Adrenal gland (tissue), 12 donors: Measurements from ENCODE around the gene CPTP. TPM values are rescaled to one million over a fixed set of nuclear protein-coding genes. Genes with fewer than 3 reads are reported as not detected.

Experiments used
- DNase-seq, 7 donors: peaks; one replicate each; pipeline ENCODE4 v3.0.0-alpha.2; 2019 to 2020
- H3K27ac ChIP-seq, 5 donors: fragments of 200-600 bp; sonication (generic) in 4 of 5; 1 replicate in 3 of 5; 2 replicates in 2 of 5; pipeline versions ENCODE4 v1.5.1 to v1.8.0; 2016 to 2020; ENCODE audit warnings: mild to moderate bottlenecking in 1 of 5
- H3K27me3 ChIP-seq: fragments of 200-600 bp; 2 replicates; pipeline ENCODE4 v1.8.0; 2021
- H3K36me3 ChIP-seq, 2 donors: fragments of 200-600 bp; replicated peaks in 1 of 2; 1 replicate in 1 of 2; 2 replicates in 1 of 2; pipeline versions ENCODE4 v1.5.1 to v1.8.0; 2018 to 2022
- H3K4me1 ChIP-seq, 2 donors: fragments of 200-600 bp; replicated peaks in 1 of 2; 1 replicate in 1 of 2; 2 replicates in 1 of 2; pipeline versions ENCODE4 v1.5.1 to v1.8.0; 2018 to 2021
- H3K4me3 ChIP-seq, 4 donors: fragments of 200-600 bp; sonication (generic) in 3 of 4; one replicate each; pipeline ENCODE4 v1.5.1; 2016 to 2018
- H3K9me3 ChIP-seq, 3 donors: fragments of 200-600 bp; sonication (generic) in 1 of 3; replicated peaks in 1 of 3; 1 replicate in 2 of 3; 2 replicates in 1 of 3; pipeline versions ENCODE4 v1.5.1 to v1.8.0; 2016 to 2021
- POLR2A ChIP-seq, 2 donors: fragments of 450-650 bp; IDR thresholded peaks; one replicate each; pipeline ENCODE4 v1.6.1; 2017; ENCODE audit warnings: antibody characterized with exemption in 2 of 2, mild to moderate bottlenecking in 2 of 2, moderate library complexity in 1 of 2
- WGBS, 4 donors: extraction: QIAGEN DNeasy Blood & Tissue Kit in 2 of 4; methylation state at CpG; one replicate each; pipeline versions ENCODE4 v1.1.5 to v1.1.7; 2013 to 2017; 5-methylcytosine and 5-hydroxymethylcytosine counted together
- intact Hi-C, 2 donors: fragments of 100-400 bp; cut with DNase I; formaldehyde crosslinking; loops; one replicate each; pipeline versions ENCODE4 v1.14.1 to v1.15.0; 2022 to 2023
- polyA plus RNA-seq, 3 donors: library from polyadenylated mRNA; stranded (reverse); fragments of 200-250 nt in 2 of 3; fragments of 350-450 nt in 1 of 3; fragmentation: Illumina TruSeq in 1 of 3; extraction: RNeasy Lipid Tissue Mini Kit (QIAGEN cat#74804) in 1 of 3; gene quantifications; one replicate each; pipeline ENCODE4 v1.2.3, GENCODE V29; 2013 to 2014
- total RNA-seq, 9 donors: library from RNA; depleted of rRNA in 4 of 9; stranded (reverse); fragments of >200 nt in 4 of 9; fragments of 120-200 nt in 1 of 9; fragmentation: NEBNext Ultra II Directional in 1 of 9; extraction: Animal tissue kit (Norgen Biotek cat#: 25700) in 1 of 9; gene quantifications; one replicate each; pipeline versions ENCODE4 v1.1.0 to v1.2.4, GENCODE V29; 2013 to 2023
- TF ChIP-seq, protein P1 (sequence below), 6 experiments: fragments of 450-650 bp in 4 of 6; fragments of 200-600 bp in 2 of 6; sonication (generic) in 1 of 6; IDR thresholded peaks; 1 replicate in 5 of 6; 2 replicates in 1 of 6; pipeline versions ENCODE4 v1.5.1 to v1.8.0; 2016 to 2021; ENCODE audit warnings: antibody characterized with exemption in 6 of 6, mild to moderate bottlenecking in 2 of 6, moderate library complexity in 1 of 6
- donor health status: healthy with polysubstance abuse.
- donor health status: Bipolar disorder and iron deficiency.
- donor health status: DM: yes; HTN: yes; CAD: no.
- donor health status: DM: no; HTN: no; CAD: no.
- donor health status: DM: no; HTN: no; CAD: no.
- donor health status: DM: yes; HTN: yes; CAD: no.

The CPTP gene
- total and polyA plus RNA-seq, 12 donors = 2.9 to 53.0 (median 29.0) TPM

DNA sequence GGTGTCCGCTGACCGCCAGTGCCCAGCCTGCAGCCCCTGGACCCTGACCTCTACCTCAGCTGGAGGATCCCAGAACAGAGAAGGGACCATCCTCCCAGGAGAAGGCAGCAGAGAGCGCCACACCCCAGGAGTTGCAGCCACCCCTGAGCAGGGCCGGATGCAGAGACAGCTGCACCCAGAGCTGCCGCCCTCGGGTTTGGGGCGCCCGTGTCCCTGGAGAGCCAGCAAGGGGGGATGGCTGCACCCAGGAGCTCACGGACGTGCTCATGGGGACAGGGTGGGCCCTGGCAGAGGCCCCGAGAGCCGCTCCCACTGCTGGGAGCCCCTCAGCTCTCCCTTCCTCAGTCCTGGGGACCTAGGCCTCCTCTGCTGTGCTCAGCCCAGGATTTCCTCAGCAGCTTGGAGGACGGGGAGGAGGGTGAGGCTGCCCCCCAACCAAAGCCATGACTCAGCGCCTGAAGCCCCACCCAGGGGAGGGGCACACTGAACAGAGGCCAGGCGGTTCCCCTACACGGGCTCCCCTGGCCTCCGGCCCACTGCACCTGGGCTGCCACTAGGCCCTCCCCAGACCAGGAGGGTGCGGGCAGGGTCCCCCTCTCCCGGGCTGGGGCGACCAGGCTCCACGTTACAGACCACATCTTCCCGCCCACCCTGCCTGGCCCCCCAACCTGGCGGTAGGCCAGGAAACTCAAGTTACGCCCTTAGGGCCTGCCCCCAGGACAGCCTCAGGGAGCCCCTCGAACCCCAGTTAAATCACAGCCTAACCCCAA is 19.1 kb upstream of the CPTP start:
- intact Hi-C loops = no loop called here
- Histone ChIP-seq H3K4me3 (peak overlapping the region in 2 of 4 donors; percentile 11 to 97), H3K9me3 (no peaks in the 10 kb centered on the region), H3K27ac (peak overlapping the region in 4 of 5 donors; percentile 37 to 93 (median 80)), H3K4me1 (peaks cover 40 to 45% of the 10 kb centered on the region in 2 donors), H3K36me3 (peaks cover 0 to 7% of the 10 kb centered on the region in 2 donors), H3K27me3 (no peaks in the 10 kb centered on the region)
- WGBS, 4 donors = 9 to 23% (median 19%) methylated on average over 6 to 25 of the region's 25 CpGs
- TF ChIP-seq, protein P1, sequence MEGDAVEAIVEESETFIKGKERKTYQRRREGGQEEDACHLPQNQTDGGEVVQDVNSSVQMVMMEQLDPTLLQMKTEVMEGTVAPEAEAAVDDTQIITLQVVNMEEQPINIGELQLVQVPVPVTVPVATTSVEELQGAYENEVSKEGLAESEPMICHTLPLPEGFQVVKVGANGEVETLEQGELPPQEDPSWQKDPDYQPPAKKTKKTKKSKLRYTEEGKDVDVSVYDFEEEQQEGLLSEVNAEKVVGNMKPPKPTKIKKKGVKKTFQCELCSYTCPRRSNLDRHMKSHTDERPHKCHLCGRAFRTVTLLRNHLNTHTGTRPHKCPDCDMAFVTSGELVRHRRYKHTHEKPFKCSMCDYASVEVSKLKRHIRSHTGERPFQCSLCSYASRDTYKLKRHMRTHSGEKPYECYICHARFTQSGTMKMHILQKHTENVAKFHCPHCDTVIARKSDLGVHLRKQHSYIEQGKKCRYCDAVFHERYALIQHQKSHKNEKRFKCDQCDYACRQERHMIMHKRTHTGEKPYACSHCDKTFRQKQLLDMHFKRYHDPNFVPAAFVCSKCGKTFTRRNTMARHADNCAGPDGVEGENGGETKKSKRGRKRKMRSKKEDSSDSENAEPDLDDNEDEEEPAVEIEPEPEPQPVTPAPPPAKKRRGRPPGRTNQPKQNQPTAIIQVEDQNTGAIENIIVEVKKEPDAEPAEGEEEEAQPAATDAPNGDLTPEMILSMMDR (IDR thresholded peaks at IDR 0.05) = no peak
- TF ChIP-seq POLR2A (IDR thresholded peaks at IDR 0.05) = peak in 1 of 2 donors; percentile 15
- DNase-seq = peak; percentile 74 to 86 (median 79)

GRCh38 chr1:1306070-1306660 is 18.4 kb upstream of the CPTP start:
- Histone ChIP-seq H3K4me1 (peaks cover 40 to 45% of the 10 kb centered on the region in 2 donors), H3K4me3 (peak overlapping the region in 1 of 4 donors; percentile 97), H3K27me3 (no peaks in the 10 kb centered on the region), H3K36me3 (peaks cover 0 to 13% of the 10 kb centered on the region in 2 donors), H3K27ac (peak overlapping the region in 3 of 5 donors; percentile 37 to 93 (median 87)), H3K9me3 (no peaks in the 10 kb centered on the region)
- 19 to 36% (median 30%) methylated on average over 6 to 11 of the region's 11 CpGs for WGBS, 4 donors
- intact Hi-C loops = no loop called here
- DNase-seq = no peak
- TF ChIP-seq, protein P1 (IDR thresholded peaks at IDR 0.05) = no peak

GRCh38 chr1:1306661-1307260 is 17.8 kb upstream of the CPTP start:
- no peaks in the 10 kb centered on the region for H3K9me3 ChIP-seq
- peaks cover 0 to 19% of the 10 kb centered on the region in 2 donors for H3K36me3 ChIP-seq
- peaks cover 40 to 45% of the 10 kb centered on the region in 2 donors for H3K4me1 ChIP-seq
- DNase-seq = no peak
- no peaks in the 10 kb centered on the region for H3K27me3 ChIP-seq
- TF ChIP-seq POLR2A (IDR thresholded peaks at IDR 0.05) = no peak
- TF ChIP-seq, protein P1 (IDR thresholded peaks at IDR 0.05) = no peak
- 28 to 50% (median 33%) methylated on average over 12 to 27 of the region's 27 CpGs for WGBS, 4 donors
- intact Hi-C loops = no loop called here
- H3K4me3 ChIP-seq = peak overlapping the region in 3 of 4 donors; percentile 32 to 97 (median 56)
- H3K27ac ChIP-seq = peak overlapping the region in 1 of 5 donors; percentile 96
